ENCODE data around the gene SERPINE2.
"Not testable (repeated sequence)": the region's sequence is repeated elsewhere in the genome, so short reads cannot be mapped to it uniquely, and the experiment has no call there.

Gene SERPINE2

GRCh38 chr2:224009605-224010315 is 29.3 kb downstream of the SERPINE2 start:
- DNase-seq, result no peak

GRCh38 chr2:224008702-224009261 is 30.3 kb downstream of the SERPINE2 start:
- DNase-seq, result no peak

GRCh38 chr2:224004105-224004695 is 34.9 kb downstream of the SERPINE2 start:
- no peak for DNase-seq

- DNase-seq, result not testable (repeated sequence)
Measured at GRCh38 chr2:224000662-224001061, 38.4 kb downstream of the SERPINE2 start.

GRCh38 chr2:223999862-224000261 is 39.2 kb downstream of the SERPINE2 start:
- DNase-seq, result no peak

- DNase-seq, result no peak
Measured at GRCh38 chr2:223998948-223999347, 40.1 kb downstream of the SERPINE2 start.

- DNase-seq, result no peak
Measured at GRCh38 chr2:223997938-223998337, 41.1 kb downstream of the SERPINE2 start.

GRCh38 chr2:223996391-223996790 is 42.7 kb downstream of the SERPINE2 start:
- no peak for DNase-seq

- peak; percentile 20 to 40 for DNase-seq
Measured at GRCh38 chr2:223995569-223995968, 43.5 kb downstream of the SERPINE2 start.

- DNase-seq, result no peak
Measured at GRCh38 chr2:223994562-223995162, 44.4 kb downstream of the SERPINE2 start.

GRCh38 chr2:223993634-223994232 is 45.4 kb downstream of the SERPINE2 start:
- DNase-seq, result peak; percentile 66 to 80

- no peak for DNase-seq
Measured at GRCh38 chr2:223991611-223992010, 47.5 kb downstream of the SERPINE2 start.

- no peak for DNase-seq
Measured at GRCh38 chr2:223989856-223990232, 49.2 kb downstream of the SERPINE2 start.

GRCh38 chr2:223989206-223989855 is 49.8 kb downstream of the SERPINE2 start:
- DNase-seq, result no peak

- no peak for DNase-seq
Measured at GRCh38 chr2:223981241-223981640, 57.8 kb downstream of the SERPINE2 start.

GRCh38 chr2:223980803-223981202 is 58.3 kb downstream of the SERPINE2 start:
- no peak for DNase-seq

- DNase-seq, result no peak
Measured at GRCh38 chr2:223980397-223980735, 58.7 kb downstream of the SERPINE2 start.

GRCh38 chr2:223979730-223980396 is 59.2 kb downstream of the SERPINE2 start:
- DNase-seq, result no peak

- DNase-seq, result no peak
Measured at GRCh38 chr2:223978451-223978850, 60.6 kb downstream of the SERPINE2 start.

- no peak for DNase-seq
Measured at GRCh38 chr2:223976635-223977226, 62.4 kb downstream of the SERPINE2 start.

GRCh38 chr2:223973606-223974005 is 65.5 kb downstream of the SERPINE2 start:
- no peak for DNase-seq

- DNase-seq, result no peak
Measured at GRCh38 chr2:223972656-223973102, 66.4 kb downstream of the SERPINE2 start.

Data from inflammatory macrophage (primary cell).